LNCAP (cell line): Measurements from ENCODE around the gene TNFSF9.

Experiments used
- CTCF ChIP-seq: fragments of 450-650 bp; IDR thresholded peaks from 2 replicates; pipeline ENCODE4 v1.5.1; 2017; ENCODE audit warnings: mild to moderate bottlenecking

Gene TNFSF9, protein sequence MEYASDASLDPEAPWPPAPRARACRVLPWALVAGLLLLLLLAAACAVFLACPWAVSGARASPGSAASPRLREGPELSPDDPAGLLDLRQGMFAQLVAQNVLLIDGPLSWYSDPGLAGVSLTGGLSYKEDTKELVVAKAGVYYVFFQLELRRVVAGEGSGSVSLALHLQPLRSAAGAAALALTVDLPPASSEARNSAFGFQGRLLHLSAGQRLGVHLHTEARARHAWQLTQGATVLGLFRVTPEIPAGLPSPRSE

GRCh38 chr19:6530386-6531162, at the start of gene TNFSF9:
TSS of gene TNFSF9 (plus strand) at chr19:6531026. CDS start at chr19:6531037, 11 bp downstream.
- TF ChIP-seq CTCF = no peak

DNA sequence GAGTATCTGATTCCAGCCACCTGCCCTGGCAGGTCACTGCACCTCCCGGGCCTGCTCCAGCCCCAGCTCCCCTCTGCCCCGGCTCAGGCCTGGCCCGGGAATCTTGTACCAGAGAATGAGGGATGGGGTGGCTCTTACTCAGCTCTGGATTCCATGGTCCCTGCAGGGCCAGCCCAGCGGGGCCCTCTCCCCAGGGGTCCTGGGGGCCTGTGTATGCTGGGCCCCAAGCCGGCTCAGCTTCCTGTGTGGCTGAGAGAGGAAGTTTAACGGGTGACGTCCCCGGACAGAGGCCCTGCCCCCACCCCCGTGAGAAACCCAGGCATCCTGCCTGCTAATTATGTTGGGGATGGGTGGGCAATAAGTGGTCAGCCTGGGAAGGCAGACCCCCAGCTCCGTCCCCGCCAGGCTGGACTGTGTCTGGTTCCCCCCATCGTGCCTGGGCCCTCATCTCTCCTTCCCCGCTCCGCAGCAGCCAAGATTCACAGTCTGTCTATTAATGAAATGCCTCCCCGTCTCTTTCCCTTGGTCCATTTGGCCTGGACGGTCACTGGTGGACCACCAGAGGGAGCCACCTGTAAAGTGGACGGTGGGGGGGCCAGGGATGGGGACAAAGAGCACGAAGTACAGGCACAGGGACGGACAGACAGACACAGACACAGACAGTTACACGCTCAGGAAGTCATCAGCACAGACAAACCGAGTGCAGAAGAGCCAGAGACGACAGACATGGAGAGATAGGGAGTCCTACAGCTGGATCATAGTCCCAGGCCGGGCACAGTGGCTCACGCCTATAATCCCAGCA, 49.1 kb upstream of the TNFSF9 start, which contains the start of gene DENND1C:
Gene DENND1C, minus strand, starts transcription at position 247 of the 802 bp plus-strand sequence. Its CDS starts 92 bp downstream, at position 155.
- TF ChIP-seq CTCF = peak; percentile 43

- no peak for TF ChIP-seq CTCF
These were observed 48.5 kb upstream of the TNFSF9 start for GRCh38 chr19:6482343-6482686.

DNA sequence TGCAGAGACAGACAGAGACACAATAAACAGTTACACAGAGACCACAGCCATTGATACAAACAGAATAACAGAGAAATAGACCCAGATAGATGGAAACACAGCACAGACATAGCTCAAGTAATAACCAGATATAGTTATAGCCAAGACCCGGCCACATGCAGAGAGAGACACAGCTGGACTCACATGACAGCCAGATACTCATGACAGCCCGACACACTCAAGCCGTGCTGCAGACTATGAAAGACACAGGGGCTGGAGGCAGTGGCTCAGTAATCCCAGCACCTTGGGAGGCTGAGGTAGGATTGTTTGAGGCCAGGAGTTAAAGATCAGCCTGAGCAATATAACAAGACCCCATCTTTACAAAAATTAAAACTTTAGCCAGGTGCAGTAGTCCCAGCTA, 47.6 kb upstream of the TNFSF9 start:
- no peak for TF ChIP-seq CTCF

DNA sequence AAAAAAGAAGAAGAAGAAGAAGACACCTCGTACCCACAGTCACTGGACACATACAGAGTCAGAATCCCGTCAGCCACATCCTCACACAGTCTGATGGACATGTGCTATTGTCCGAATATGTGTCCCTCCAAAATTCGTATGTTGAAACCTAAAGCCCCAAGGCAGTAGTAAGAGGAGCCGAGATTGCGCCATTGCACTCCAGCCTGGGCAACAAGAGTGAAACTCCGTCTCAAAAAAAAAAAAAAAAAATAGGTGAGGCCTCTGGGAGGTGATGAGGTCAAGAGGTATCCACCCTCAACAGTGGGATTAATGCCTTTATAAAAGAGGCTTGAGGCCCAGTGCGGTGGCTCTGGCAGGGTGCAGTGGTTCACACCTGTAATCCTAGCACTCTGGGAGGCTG, 46.6 kb upstream of the TNFSF9 start:
- no peak for TF ChIP-seq CTCF

- no peak for TF ChIP-seq CTCF
These were observed 46.0 kb upstream of the TNFSF9 start for GRCh38 chr19:6484831-6485230.

DNA sequence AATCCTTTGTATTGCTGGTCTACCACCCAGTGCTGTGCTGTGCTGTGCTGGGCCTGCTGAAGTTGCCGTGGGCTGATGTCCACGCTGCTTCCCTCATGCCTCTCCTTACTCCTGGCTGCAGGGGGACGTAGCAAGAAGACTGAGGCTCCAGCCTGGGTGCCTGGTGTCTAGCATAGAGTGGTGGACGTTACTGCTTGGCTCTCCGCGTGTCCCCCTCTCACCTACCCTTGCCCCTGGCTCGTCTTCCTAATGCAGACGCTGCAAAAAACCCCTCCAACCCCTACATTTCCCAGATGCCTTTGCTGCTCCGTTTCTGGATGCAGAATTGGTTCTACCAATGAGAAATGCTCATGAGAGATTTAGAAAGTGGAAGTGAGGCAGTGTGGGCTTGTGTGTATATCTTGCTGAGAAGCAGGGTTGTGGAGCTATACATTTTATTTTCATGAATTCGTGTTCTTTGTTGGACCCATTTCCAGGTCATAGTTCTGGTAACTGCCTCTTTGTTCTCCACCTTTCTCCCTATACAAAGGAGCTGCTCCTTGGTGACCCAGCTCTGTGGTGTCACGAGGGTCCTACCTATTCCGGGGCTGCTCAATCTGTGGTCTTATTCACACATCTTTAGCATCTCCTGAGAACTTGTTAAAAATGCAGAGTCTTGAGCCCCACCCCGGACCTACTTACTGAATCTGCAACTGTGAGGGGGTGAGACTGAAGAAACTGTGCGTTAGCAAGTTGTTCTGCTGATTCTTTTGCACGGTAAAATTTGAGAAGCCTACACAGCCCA, 41.4 kb upstream of the TNFSF9 start:
- no peak for TF ChIP-seq CTCF
